ENCODE data around the gene GNB2. TPM values are rescaled to one million over a fixed set of nuclear protein-coding genes. Genes with fewer than 3 reads are reported as not detected.

The GNB2 gene
- total and polyA plus RNA-seq, 2 of the 13 experiments (the other 11 are each of a cell fraction or from before 2014, with no cell fraction given), result 48.3 to 67.1 TPM

DNA sequence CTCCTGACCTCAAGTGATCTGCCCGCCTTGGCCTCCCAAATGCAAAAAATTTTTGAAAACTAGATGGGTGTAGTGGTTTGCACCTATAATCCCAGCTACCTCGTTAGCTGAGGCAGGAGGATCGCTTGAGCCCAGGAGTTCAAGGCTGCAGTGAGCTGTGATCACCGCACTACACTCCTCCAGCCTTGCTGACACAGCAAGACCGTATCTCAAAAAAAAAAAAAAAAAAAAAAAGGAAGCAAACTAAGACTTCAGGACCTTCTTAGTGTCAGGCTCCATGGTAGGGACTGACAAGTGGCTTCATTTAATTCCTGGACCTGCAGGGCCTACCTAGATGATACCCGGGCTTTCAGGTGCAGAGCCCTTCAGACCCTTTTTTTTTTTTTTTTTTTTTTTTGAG lies 34.9 kb downstream of the GNB2 start (continued):
- TF ChIP-seq, protein P1, sequence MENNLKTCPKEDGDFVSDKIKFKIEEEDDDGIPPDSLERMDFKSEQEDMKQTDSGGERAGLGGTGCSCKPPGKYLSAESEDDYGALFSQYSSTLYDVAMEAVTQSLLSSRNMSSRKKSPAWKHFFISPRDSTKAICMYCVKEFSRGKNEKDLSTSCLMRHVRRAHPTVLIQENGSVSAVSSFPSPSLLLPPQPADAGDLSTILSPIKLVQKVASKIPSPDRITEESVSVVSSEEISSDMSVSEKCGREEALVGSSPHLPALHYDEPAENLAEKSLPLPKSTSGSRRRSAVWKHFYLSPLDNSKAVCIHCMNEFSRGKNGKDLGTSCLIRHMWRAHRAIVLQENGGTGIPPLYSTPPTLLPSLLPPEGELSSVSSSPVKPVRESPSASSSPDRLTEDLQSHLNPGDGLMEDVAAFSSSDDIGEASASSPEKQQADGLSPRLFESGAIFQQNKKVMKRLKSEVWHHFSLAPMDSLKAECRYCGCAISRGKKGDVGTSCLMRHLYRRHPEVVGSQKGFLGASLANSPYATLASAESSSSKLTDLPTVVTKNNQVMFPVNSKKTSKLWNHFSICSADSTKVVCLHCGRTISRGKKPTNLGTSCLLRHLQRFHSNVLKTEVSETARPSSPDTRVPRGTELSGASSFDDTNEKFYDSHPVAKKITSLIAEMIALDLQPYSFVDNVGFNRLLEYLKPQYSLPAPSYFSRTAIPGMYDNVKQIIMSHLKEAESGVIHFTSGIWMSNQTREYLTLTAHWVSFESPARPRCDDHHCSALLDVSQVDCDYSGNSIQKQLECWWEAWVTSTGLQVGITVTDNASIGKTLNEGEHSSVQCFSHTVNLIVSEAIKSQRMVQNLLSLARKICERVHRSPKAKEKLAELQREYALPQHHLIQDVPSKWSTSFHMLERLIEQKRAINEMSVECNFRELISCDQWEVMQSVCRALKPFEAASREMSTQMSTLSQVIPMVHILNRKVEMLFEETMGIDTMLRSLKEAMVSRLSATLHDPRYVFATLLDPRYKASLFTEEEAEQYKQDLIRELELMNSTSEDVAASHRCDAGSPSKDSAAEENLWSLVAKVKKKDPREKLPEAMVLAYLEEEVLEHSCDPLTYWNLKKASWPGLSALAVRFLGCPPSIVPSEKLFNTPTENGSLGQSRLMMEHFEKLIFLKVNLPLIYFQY (CRISPR knock-in tag; IDR thresholded peaks at IDR 0.05; ENCODE audit: borderline replicate concordance), result no peak
- no peak for TF ChIP-seq ZNF431 (CRISPR knock-in tag; IDR thresholded peaks at IDR 0.05; ENCODE audit: borderline replicate concordance, low read depth)
- no peak for TF ChIP-seq KDM1A (CRISPR knock-in tag; IDR thresholded peaks at IDR 0.05)
- no peak for TF ChIP-seq HMG20A (CRISPR knock-in tag; IDR thresholded peaks at IDR 0.05; ENCODE audit: borderline replicate concordance)
- no peak for TF ChIP-seq ZNF761 (CRISPR knock-in tag; conservative IDR thresholded peaks at IDR 0.05)
- no peak for TF ChIP-seq ERF (CRISPR knock-in tag; IDR thresholded peaks at IDR 0.05)
- TF ChIP-seq MAFF (IDR thresholded peaks at IDR 0.05; ENCODE audit: low read depth, low read length), result peak; percentile 40

DNA sequence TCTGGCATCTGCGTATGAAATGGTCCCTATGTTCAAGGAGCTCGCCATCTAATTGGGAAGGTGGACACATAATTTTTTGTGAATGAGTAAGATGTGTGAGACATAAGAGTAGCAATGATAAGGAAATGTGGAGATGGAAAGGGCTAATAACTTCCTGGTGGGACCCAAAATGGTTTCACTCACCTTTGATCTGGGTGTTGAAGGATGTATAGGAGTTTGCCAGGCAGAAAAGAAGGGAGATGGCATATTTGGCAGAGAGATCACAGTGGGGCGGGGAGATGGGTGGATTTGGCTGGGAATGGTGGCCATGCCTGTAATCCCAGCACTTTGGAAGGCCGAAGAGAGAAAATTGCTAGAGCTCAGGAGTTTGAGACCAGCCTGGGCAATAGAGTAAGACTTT lies 36.9 kb downstream of the GNB2 start:
- no peak for ATAC-seq
- 99% methylated on average over 4 of the region's 4 CpGs for WGBS (ENCODE audit: low lambda C conversion rate)
- TF ChIP-seq, protein P2, sequence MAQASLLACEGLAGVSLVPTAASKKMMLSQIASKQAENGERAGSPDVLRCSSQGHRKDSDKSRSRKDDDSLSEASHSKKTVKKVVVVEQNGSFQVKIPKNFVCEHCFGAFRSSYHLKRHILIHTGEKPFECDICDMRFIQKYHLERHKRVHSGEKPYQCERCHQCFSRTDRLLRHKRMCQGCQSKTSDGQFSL (CRISPR knock-in tag; IDR thresholded peaks at IDR 0.05), result no peak
- TF ChIP-seq ZNF883 (CRISPR knock-in tag; IDR thresholded peaks at IDR 0.05; ENCODE audit: not compliant biosample characterization) (no peak), ZBTB7B (CRISPR knock-in tag; IDR thresholded peaks at IDR 0.05) (no peak), ZSCAN21 (CRISPR knock-in tag; IDR thresholded peaks at IDR 0.05; ENCODE audit: borderline replicate concordance) (no peak), ZFP36L2 (CRISPR knock-in tag; IDR thresholded peaks at IDR 0.05) (no peak), CBFB (CRISPR knock-in tag; IDR thresholded peaks at IDR 0.05) (no peak)
- TF ChIP-seq, protein P3, sequence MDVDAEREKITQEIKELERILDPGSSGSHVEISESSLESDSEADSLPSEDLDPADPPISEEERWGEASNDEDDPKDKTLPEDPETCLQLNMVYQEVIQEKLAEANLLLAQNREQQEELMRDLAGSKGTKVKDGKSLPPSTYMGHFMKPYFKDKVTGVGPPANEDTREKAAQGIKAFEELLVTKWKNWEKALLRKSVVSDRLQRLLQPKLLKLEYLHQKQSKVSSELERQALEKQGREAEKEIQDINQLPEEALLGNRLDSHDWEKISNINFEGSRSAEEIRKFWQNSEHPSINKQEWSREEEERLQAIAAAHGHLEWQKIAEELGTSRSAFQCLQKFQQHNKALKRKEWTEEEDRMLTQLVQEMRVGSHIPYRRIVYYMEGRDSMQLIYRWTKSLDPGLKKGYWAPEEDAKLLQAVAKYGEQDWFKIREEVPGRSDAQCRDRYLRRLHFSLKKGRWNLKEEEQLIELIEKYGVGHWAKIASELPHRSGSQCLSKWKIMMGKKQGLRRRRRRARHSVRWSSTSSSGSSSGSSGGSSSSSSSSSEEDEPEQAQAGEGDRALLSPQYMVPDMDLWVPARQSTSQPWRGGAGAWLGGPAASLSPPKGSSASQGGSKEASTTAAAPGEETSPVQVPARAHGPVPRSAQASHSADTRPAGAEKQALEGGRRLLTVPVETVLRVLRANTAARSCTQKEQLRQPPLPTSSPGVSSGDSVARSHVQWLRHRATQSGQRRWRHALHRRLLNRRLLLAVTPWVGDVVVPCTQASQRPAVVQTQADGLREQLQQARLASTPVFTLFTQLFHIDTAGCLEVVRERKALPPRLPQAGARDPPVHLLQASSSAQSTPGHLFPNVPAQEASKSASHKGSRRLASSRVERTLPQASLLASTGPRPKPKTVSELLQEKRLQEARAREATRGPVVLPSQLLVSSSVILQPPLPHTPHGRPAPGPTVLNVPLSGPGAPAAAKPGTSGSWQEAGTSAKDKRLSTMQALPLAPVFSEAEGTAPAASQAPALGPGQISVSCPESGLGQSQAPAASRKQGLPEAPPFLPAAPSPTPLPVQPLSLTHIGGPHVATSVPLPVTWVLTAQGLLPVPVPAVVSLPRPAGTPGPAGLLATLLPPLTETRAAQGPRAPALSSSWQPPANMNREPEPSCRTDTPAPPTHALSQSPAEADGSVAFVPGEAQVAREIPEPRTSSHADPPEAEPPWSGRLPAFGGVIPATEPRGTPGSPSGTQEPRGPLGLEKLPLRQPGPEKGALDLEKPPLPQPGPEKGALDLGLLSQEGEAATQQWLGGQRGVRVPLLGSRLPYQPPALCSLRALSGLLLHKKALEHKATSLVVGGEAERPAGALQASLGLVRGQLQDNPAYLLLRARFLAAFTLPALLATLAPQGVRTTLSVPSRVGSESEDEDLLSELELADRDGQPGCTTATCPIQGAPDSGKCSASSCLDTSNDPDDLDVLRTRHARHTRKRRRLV (CRISPR knock-in tag; IDR thresholded peaks at IDR 0.05), result no peak
- TF ChIP-seq, protein P4, sequence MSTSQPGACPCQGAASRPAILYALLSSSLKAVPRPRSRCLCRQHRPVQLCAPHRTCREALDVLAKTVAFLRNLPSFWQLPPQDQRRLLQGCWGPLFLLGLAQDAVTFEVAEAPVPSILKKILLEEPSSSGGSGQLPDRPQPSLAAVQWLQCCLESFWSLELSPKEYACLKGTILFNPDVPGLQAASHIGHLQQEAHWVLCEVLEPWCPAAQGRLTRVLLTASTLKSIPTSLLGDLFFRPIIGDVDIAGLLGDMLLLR (CRISPR knock-in tag; IDR thresholded peaks at IDR 0.05), result no peak

More for the DNA sequence above, 36.9 kb downstream of the GNB2 start:
- Histone ChIP-seq H4K20me1 (ENCODE audit: insufficient read depth, low read length) (no peaks in the 10 kb centered on the region), H3K79me2 (ENCODE audit: insufficient read depth, low read length) (peaks cover 18% of the 10 kb centered on the region), H3K4me3 (replicated peaks in 1 of 3; ENCODE audit: insufficient read depth in 1 of 3, low read depth in 2 of 3, low read length in 3 of 3) (no peak overlapping the region), H3K4me2 (ENCODE audit: low read depth, low read length) (no peak overlapping the region), H3K36me3 (replicated peaks in 1 of 2; ENCODE audit: control insufficient read depth in 1 of 2, insufficient read depth in 2 of 2, low read length in 2 of 2) (no peaks in the 10 kb centered on the region), H3K9me3 (ENCODE audit: low read length) (no peaks in the 10 kb centered on the region), H3K27me3 (ENCODE audit: control insufficient read depth in 1 of 2, insufficient read depth in 2 of 2, low read length in 2 of 2) (no peaks in the 10 kb centered on the region), H3K4me1 (ENCODE audit: insufficient read depth, low read length) (peaks cover 20% of the 10 kb centered on the region), H3K27ac (ENCODE audit: extremely low read length, insufficient read depth, low read length) (no peak overlapping the region), H2AFZ (ENCODE audit: low read length) (no peak overlapping the region), H3K9ac (ENCODE audit: insufficient read depth, low read depth, low read length) (no peak overlapping the region)
- FAIRE-seq, result no peak
- in situ Hi-C loops (cut with HindIII; ENCODE audit: extremely low pct_ligation_motif_present, low pct_unique_long_range_greater_than_20kb) (no loop called here), intact Hi-C loops (cut with micrococcal nuclease; ENCODE audit: unreplicated experiment) (no loop called here)
- BruUV-seq (replicated peaks), result no TSS peak
- ChIA-PET POLR2A (no interaction called here), CTCF (ENCODE audit: low intra/inter-chr PET ratio, low total read pairs) (interaction anchor here (0.6 kb wide), 1 partner anchor 147 kb away, joined by 3 read pairs; no protein-coding TSS in a partner anchor)
- DNase-seq (ENCODE audit: low spot score), result no peak
